ENCODE measurements around the gene KCNK7.

GRCh38 chr11:65589444-65590239 lies 6.0 kb downstream of the KCNK7 start:
- TF ChIP-seq CTCF (IDR thresholded peaks at IDR 0.05) (no peak), POLR2A (IDR thresholded peaks at IDR 0.05) (no peak)

All from uterus (tissue), 2 donors.